Retinal pigment epithelial cell (primary cell): ENCODE data around the gene CAT.

Source experiments
- DNase-seq: peaks from one replicate; pipeline ENCODE4 v3.0.0-alpha.2; 2010; ENCODE audit warnings: low read depth
- H3K4me3 ChIP-seq: 2 replicates; pipeline ENCODE4 v1.5.1; 2011; ENCODE audit warnings: mild to moderate bottlenecking, low read length, control low read depth, moderate library complexity
- CTCF ChIP-seq: conservative IDR thresholded peaks from 2 replicates; pipeline ENCODE4 v1.5.1; 2011; ENCODE audit warnings: low read depth, low read length, control low read depth, inconsistent platforms

The CAT gene

GRCh38 chr11:34495239-34495723 is 56.5 kb downstream of the CAT start:
- H3K4me3 ChIP-seq = no peak overlapping the region
- no peak for DNase-seq
- no peak for TF ChIP-seq CTCF

- H3K4me3 ChIP-seq = no peak overlapping the region
- DNase-seq = no peak
- no peak for TF ChIP-seq CTCF
These were observed 57.1 kb downstream of the CAT start for GRCh38 chr11:34495724-34496377.

- TF ChIP-seq CTCF = no peak
- no peak overlapping the region for H3K4me3 ChIP-seq
- DNase-seq = no peak
These were observed 61.2 kb downstream of the CAT start for GRCh38 chr11:34499719-34500500.

GRCh38 chr11:34501500-34501899 is 62.8 kb downstream of the CAT start:
- H3K4me3 ChIP-seq = no peak overlapping the region
- peak; percentile 83 for DNase-seq
- TF ChIP-seq CTCF = no peak

GRCh38 chr11:34501949-34502348 is 63.2 kb downstream of the CAT start:
- TF ChIP-seq CTCF = no peak
- no peak for DNase-seq
- no peak overlapping the region for H3K4me3 ChIP-seq

- DNase-seq = no peak
- TF ChIP-seq CTCF = no peak
- H3K4me3 ChIP-seq = no peak overlapping the region
These were observed 64.2 kb downstream of the CAT start for GRCh38 chr11:34502949-34503348.

GRCh38 chr11:34505874-34506273 is 67.1 kb downstream of the CAT start:
- TF ChIP-seq CTCF = no peak
- H3K4me3 ChIP-seq = no peak overlapping the region
- DNase-seq = no peak
